HEK293T (cell line): Measurements from ENCODE around the gene MRPS10.
"Not testable (repeated sequence)": the region's sequence is repeated elsewhere in the genome, so short reads cannot be mapped to it uniquely, and the experiment has no call there.

Experiments used
- CTCF ChIA-PET: fragments of 350-600 bp; formaldehyde crosslinking; extraction: SDS; loops from one replicate; lab custom pipeline; 2021; ENCODE audit warnings: antibody characterized with exemption, inconsistent platforms; lab: Yijun Ruan, JAX
- POLR2A ChIA-PET: fragments of 350-600 bp; formaldehyde crosslinking; extraction: SDS; loops from one replicate; lab custom pipeline; 2020; ENCODE audit warnings: antibody characterized with exemption, inconsistent platforms; lab: Yijun Ruan, JAX
- DNase-seq: peaks from one replicate; pipeline ENCODE4 v3.0.0; 2012; ENCODE audit warnings: mixed read lengths; ENCODE audit errors: extremely low spot score
- ARNT ChIP-seq: fragments of 450-650 bp; IDR thresholded peaks from 2 replicates; pipeline ENCODE4 v1.6.1; 2017; ENCODE audit warnings: mild to moderate bottlenecking
- BHLHE40 ChIP-seq: fragments of 450-650 bp; IDR thresholded peaks from 2 replicates; pipeline ENCODE4 v1.6.1; 2016; ENCODE audit warnings: mild to moderate bottlenecking, moderate library complexity, borderline replicate concordance
- CTBP1 ChIP-seq: fragments of 450-650 bp; IDR thresholded peaks from 2 replicates; pipeline ENCODE4 v1.6.1; 2016; ENCODE audit warnings: borderline replicate concordance
- ELF4 ChIP-seq: fragments of 450-650 bp; IDR thresholded peaks from 2 replicates; pipeline ENCODE4 v1.6.1; 2017; ENCODE audit warnings: antibody characterized with exemption
- FOXA1 ChIP-seq: fragments of 450-650 bp; IDR thresholded peaks from 2 replicates; pipeline ENCODE4 v1.6.1; 2016; ENCODE audit warnings: mild to moderate bottlenecking
- FOXK2 ChIP-seq: fragments of 450-650 bp; IDR thresholded peaks from 2 replicates; pipeline ENCODE4 v1.6.1; 2016; ENCODE audit warnings: mild to moderate bottlenecking
- FOXM1 ChIP-seq: fragments of 450-650 bp; IDR thresholded peaks from 2 replicates; pipeline ENCODE4 v1.6.1; 2017; ENCODE audit warnings: mild to moderate bottlenecking, borderline replicate concordance
- HDGF ChIP-seq: fragments of 450-650 bp; IDR thresholded peaks from 2 replicates; pipeline ENCODE4 v1.6.1; 2017; ENCODE audit warnings: antibody characterized with exemption, borderline replicate concordance
- L3MBTL2 ChIP-seq: fragments of 450-650 bp; conservative IDR thresholded peaks from 2 replicates; pipeline ENCODE4 v1.6.1; 2016; ENCODE audit warnings: mild to moderate bottlenecking
- LEF1 ChIP-seq: fragments of 450-650 bp; IDR thresholded peaks from 2 replicates; pipeline ENCODE4 v1.6.1; 2017; ENCODE audit warnings: mild to moderate bottlenecking, borderline replicate concordance
- NFRKB ChIP-seq: fragments of 450-650 bp; IDR thresholded peaks from 2 replicates; pipeline ENCODE4 v1.6.1; 2016; ENCODE audit warnings: mild to moderate bottlenecking, moderate library complexity
- SP1 ChIP-seq: fragments of 450-650 bp; IDR thresholded peaks from 2 replicates; pipeline ENCODE4 v1.6.1; 2017
- SUZ12 ChIP-seq: fragments of 450-650 bp; IDR thresholded peaks from 2 replicates; pipeline ENCODE4 v1.6.1; 2016; ENCODE audit warnings: mild to moderate bottlenecking
- TARDBP ChIP-seq: fragments of 450-650 bp; IDR thresholded peaks from 2 replicates; pipeline ENCODE4 v1.6.1; 2016
- ZNF384 ChIP-seq: fragments of 450-650 bp; IDR thresholded peaks from 2 replicates; pipeline ENCODE4 v1.6.1; 2016
- TF ChIP-seq, protein P1 (sequence below): fragments of 450-650 bp; IDR thresholded peaks from 2 replicates; pipeline ENCODE4 v1.6.1; 2016

Gene MRPS10

DNA sequence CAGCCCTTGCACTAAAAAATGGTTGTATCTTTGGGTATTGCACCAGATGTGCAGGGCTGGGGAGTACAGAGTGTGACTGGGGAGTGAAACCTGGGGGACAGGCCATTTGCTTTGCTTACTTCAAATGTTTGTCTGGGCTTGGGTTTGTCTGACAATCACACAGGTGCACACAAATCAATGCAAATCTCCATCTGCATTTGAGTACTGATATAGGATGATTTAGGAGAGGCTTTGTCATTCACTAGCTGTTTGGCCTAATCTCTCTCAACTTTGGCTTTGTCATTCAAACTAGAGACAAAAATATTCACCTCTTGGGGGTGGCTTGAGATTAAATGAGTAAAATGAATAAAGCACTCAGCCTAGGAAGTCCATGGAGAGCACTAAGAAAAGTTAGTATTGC, 40.7 kb downstream of the MRPS10 start:
- TF ChIP-seq HDGF, result no peak
- TF ChIP-seq ZNF384, result no peak
- no peak for TF ChIP-seq SP1
- no peak for TF ChIP-seq NFRKB
- TF ChIP-seq LEF1, result no peak
- TF ChIP-seq FOXA1, result no peak
- TF ChIP-seq, protein P1, sequence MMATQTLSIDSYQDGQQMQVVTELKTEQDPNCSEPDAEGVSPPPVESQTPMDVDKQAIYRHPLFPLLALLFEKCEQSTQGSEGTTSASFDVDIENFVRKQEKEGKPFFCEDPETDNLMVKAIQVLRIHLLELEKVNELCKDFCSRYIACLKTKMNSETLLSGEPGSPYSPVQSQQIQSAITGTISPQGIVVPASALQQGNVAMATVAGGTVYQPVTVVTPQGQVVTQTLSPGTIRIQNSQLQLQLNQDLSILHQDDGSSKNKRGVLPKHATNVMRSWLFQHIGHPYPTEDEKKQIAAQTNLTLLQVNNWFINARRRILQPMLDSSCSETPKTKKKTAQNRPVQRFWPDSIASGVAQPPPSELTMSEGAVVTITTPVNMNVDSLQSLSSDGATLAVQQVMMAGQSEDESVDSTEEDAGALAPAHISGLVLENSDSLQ, result no peak
- no peak for TF ChIP-seq SUZ12
- no peak for TF ChIP-seq FOXM1
- no peak for TF ChIP-seq L3MBTL2
- no peak for TF ChIP-seq TARDBP
- TF ChIP-seq ARNT, result no peak
- TF ChIP-seq ELF4, result no peak
- TF ChIP-seq FOXK2, result no peak
- no peak for TF ChIP-seq CTBP1
- no peak for TF ChIP-seq BHLHE40
- CTCF ChIA-PET, result interaction anchor here (0.6 kb wide), 1 partner anchor 281 kb away, joined by 5 read pairs; no protein-coding TSS in a partner anchor
- POLR2A ChIA-PET, result no interaction called here
- no peak for DNase-seq

DNA sequence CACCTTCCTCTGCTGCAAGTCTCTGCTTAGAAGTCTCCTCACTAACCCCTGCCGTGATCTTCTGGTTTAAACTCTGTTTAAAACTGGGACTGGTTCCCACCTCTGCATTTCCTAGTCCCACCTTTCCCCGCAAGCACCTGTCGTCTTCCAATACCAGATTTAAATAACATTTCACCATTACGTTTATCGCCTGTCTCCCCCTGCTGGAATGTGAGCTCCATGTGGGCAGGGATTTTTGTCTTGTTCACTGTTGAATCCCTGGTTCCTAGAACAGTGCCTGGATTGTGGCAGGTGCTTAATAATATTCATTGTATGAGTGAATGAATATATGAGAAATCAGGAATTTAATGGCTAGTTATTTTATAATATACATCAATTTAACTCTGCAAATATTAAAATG, 41.8 kb downstream of the MRPS10 start:
- TF ChIP-seq SUZ12 (no peak), CTBP1 (no peak), ARNT (no peak), LEF1 (no peak), FOXM1 (no peak), SP1 (no peak), HDGF (no peak), L3MBTL2 (no peak), TARDBP (no peak), FOXA1 (no peak), FOXK2 (no peak), ELF4 (no peak)
- TF ChIP-seq, protein P1, result no peak
- CTCF ChIA-PET, result interaction anchor here (0.7 kb wide), 1 partner anchor 17 kb away, joined by 3 read pairs; no protein-coding TSS in a partner anchor
- POLR2A ChIA-PET, result no interaction called here
- no peak for DNase-seq

DNA sequence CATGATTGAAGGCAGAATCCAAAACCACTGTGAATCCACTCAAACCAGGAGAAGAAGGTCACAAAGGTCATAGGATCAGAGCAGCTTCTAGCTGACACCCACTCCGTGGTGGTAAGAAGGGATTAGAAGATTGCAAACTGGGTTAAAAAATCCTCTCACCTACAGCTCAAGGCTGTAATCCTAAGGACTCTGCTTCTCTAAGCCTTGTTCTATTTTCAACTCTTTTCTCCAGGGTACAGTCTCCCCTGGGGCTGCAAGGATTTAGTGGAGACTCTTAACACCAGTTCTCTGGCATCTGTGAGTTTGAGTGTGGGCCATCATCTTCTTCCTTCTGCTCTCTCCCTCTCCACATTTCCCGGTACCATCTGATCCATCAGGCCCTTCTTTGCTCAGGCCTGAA, 44.6 kb downstream of the MRPS10 start, which contains the start of gene GUCA1A:
GUCA1A (plus strand) TSS at position 264 of the 400 bp plus-strand sequence. CDS start 250 bp downstream, outside the sequence.
- no peak for TF ChIP-seq SUZ12
- no peak for TF ChIP-seq BHLHE40
- no peak for TF ChIP-seq FOXM1
- TF ChIP-seq HDGF, result no peak
- CTCF ChIA-PET, result no interaction called here
- POLR2A ChIA-PET, result no interaction called here
- no peak for DNase-seq

DNA sequence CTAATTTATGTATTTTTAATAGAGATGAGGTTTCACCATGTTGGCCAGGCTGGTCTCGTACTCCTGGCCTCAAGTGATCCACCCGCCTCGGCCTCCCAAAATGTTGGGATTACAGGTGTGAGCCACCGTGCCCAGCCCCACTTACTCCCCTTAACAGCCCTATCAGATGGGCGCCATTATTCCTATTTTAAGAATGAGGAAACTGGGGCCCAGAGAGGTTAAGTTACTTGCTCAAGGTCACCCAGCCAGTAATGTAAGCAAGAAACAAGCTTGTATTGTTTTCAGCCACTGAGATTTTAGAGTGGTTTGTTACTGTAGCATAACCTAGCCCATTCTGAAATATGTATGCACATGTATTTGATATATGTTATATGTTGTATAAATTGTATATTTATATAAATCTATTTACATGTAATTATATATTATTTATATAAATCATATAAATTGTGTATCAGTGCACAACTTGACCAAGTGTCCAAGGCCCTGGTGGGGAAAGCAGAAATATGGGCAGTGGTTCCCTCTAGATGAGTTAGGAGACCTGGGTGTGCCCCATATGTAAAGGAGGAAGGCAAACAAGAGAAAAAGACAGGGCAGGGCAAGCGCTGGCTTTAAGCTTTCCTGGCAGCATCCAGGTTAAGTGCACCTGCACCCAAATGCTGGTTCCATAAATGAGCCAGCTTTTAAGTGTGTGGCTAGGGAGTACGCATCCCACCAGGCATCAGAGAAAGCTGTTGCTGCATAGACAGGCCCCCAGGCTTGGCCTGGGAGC, 45.7 kb downstream of the MRPS10 start:
- ChIA-PET POLR2A (no interaction called here), CTCF (no interaction called here)
- TF ChIP-seq NFRKB (no peak), FOXA1 (no peak), SP1 (no peak), CTBP1 (no peak)
- DNase-seq, result no peak

DNA sequence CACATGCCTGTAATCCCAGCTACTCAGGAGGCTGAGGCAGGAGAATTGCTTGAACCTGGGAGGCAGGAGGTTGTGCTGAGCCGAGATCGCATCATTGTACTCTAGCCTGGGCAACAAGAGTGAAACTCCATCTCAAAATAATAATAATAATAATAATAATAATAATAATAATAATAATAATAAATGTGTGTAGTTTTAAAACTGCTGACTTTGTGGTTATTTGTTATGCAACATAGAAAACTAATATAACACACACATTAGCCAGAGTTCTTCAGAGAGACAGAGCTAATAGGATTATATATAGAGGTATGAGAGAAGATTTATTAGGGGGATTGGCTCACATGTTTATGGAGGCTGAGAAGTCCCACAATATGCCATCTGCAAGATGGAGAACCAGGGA, 47.9 kb downstream of the MRPS10 start:
- POLR2A ChIA-PET, result interaction anchor here (0.8 to 1.6 kb wide), 2 partner anchors 45 to 119 kb away, joined by 3 to 4 read pairs; partner anchors contain the start of gene TAF8
- not testable (repeated sequence) for DNase-seq
- CTCF ChIA-PET, result interaction anchor here (0.9 to 1.8 kb wide), 3 partner anchors 22 to 96 kb away, joined by 3 to 5 read pairs (median 4); no protein-coding TSS in a partner anchor

DNA sequence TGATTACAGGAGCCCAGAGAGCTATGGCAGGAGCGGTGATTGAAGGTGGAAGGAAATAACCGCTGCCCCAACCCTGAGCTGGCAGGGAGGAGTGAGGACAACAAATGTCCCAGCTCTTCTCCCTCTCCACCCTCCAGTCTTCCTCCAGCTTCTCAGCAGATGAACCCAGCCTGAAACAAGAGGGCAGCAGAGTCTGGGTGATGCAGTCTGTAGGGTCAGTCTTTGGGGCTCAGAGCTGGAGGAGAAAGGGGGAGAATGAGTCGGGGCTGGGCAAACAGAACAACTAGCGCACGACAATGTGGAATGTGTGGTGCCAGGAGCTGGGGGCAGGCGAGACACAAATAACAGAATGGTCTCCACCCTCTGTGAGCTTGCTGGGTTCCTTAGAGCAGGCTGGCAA, 49.0 kb downstream of the MRPS10 start:
- ChIA-PET CTCF (interaction anchor here (0.6 to 1.8 kb wide), 4 partner anchors 10 to 95 kb away, joined by 3 to 5 read pairs (median 4); no protein-coding TSS in a partner anchor), POLR2A (interaction anchor here (1.6 kb wide), 1 partner anchor 118 kb away, joined by 4 read pairs; the partner anchor contains the start of gene TAF8)
- TF ChIP-seq ZNF384, result no peak
- no peak for DNase-seq

DNA sequence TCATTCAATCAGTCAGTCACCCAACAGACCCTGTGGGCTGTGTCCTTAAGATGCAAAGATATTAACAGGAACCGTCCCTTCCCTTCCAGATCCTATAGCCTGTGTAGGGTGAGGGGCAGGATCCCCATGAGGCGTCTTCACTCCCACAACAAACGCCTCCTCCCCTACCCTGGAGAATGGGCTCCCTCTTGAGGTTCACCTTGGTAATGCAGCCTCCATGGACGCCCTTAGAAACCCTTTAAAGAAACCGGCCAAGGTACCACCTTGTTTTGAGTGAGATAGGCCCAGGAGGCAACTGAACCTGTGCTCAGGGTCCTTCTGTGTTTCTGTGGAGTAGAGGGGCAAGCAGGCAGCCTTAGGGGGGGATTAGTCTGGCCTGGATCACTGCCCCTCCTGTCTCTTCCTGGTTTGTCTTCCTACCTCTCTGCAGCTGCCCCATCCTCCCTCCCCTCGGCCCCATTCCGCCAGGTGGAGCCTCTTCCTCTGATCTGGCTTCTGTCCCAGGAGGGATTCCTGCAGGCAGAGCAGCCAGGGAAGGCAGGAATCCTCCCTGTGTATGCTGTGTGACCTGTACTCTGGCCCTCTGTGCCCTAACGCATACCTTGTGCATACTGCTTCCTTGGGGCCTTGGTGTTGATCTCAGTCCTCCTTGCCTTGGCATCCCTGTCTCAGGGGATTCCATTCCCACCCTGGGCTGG, 51.1 kb downstream of the MRPS10 start:
- DNase-seq, result peak; percentile 83
- CTCF ChIA-PET, result no interaction called here
- TF ChIP-seq ZNF384 (no peak), SP1 (no peak), BHLHE40 (no peak), FOXK2 (no peak), ARNT (no peak), LEF1 (no peak), TARDBP (no peak), FOXA1 (no peak), CTBP1 (no peak), L3MBTL2 (no peak), NFRKB (no peak), FOXM1 (no peak), ELF4 (no peak), SUZ12 (no peak), HDGF (no peak)
- TF ChIP-seq, protein P1, result no peak
- POLR2A ChIA-PET, result no interaction called here
